Vagina (tissue), 2 donors: ENCODE data around the gene PIH1D2.

Source experiments
- CTCF ChIP-seq, 3 experiments: fragments of 450-650 bp in 2 of 3; fragments of 200-600 bp in 1 of 3; sonication (generic) in 1 of 3; IDR thresholded peaks; one replicate each; pipeline ENCODE4 v1.5.1; 2017 to 2019; ENCODE audit warnings: antibody characterized with exemption in 3 of 3, mild to moderate bottlenecking in 2 of 3, moderate library complexity in 2 of 3
- POLR2AphosphoS5 ChIP-seq, 2 donors: sonication (generic); formaldehyde crosslinking; IDR thresholded peaks; one replicate each; pipeline ENCODE4 v1.9.0; 2017; ENCODE audit warnings: antibody characterized with exemption in 2 of 2, mild to moderate bottlenecking in 2 of 2, low read depth in 1 of 2; ENCODE audit not compliant: insufficient read depth in 1 of 2

GRCh38 chr11:112062923-112063322 is 10.9 kb downstream of the PIH1D2 start:
- TF ChIP-seq CTCF (IDR thresholded peaks at IDR 0.05) = no peak
- no peak for TF ChIP-seq POLR2AphosphoS5 (IDR thresholded peaks at IDR 0.05; ENCODE audit: insufficient read depth in 1 of 2, low read depth in 1 of 2)
